Testis (tissue), 2 donors: ENCODE measurements around the gene NAA20.

Experiments
- CTCF ChIP-seq, 3 experiments: fragments of 450-650 bp in 2 of 3; fragments of 200-600 bp in 1 of 3; sonication (generic) in 1 of 3; IDR thresholded peaks; one replicate each; pipeline ENCODE4 v1.5.1; 2016 to 2019; ENCODE audit warnings: antibody characterized with exemption in 3 of 3, mild to moderate bottlenecking in 2 of 3, moderate library complexity in 1 of 3
- POLR2A ChIP-seq: fragments of 450-650 bp; IDR thresholded peaks from one replicate; pipeline ENCODE4 v1.6.1; 2017; ENCODE audit warnings: antibody characterized with exemption, mild to moderate bottlenecking, moderate library complexity

- no peak for TF ChIP-seq CTCF (IDR thresholded peaks at IDR 0.05)
- no peak for TF ChIP-seq POLR2A
Observed at GRCh38 chr20:19987046-19987445, 30.1 kb upstream of the NAA20 start.
